ENCODE measurements around the gene SLC26A3.

Gene SLC26A3

GRCh38 chr7:107809179-107809578 lies 6.2 kb upstream of the SLC26A3 start:
- H3K9me3 ChIP-seq (ENCODE audit: low read length) = no peaks in the 10 kb centered on the region; the same call in 1 of the 2 replicates
- H2AFZ ChIP-seq (ENCODE audit: low read length) = no peak overlapping the region
- H3F3A ChIP-seq (ENCODE audit: insufficient read depth, low read length) = no peaks in the 10 kb centered on the region
- no peaks in the 10 kb centered on the region for H3K36me3 ChIP-seq (ENCODE audit: insufficient read depth, low read length)
- no peaks in the 10 kb centered on the region for H3K9me2 ChIP-seq (ENCODE audit: low read depth, low read length)
- no peak overlapping the region for H3K4me3 ChIP-seq (ENCODE audit: low read depth, low read length, poor library complexity, severe bottlenecking)
- no peaks in the 10 kb centered on the region for H4K20me1 ChIP-seq (ENCODE audit: insufficient read depth, low read length)
- H3K4me1 ChIP-seq (ENCODE audit: insufficient read depth, low read length, severe bottlenecking) = no peaks in the 10 kb centered on the region
- H3K9ac ChIP-seq (ENCODE audit: low read length) = no peak overlapping the region
- TF ChIP-seq EZH2 (IDR thresholded peaks at IDR 0.05; ENCODE audit: borderline replicate concordance, low read length) (no peak), CTCF (IDR thresholded peaks at IDR 0.05; ENCODE audit: low read length) (no peak)
- no peaks in the 10 kb centered on the region for H3K27me3 ChIP-seq (ENCODE audit: insufficient read depth, low read length)
- no peak overlapping the region for H3K4me2 ChIP-seq (ENCODE audit: low read length)
- H3K27ac ChIP-seq (ENCODE audit: low read depth, low read length, poor library complexity, severe bottlenecking) = no peak overlapping the region
- no peaks in the 10 kb centered on the region for H3K79me2 ChIP-seq (ENCODE audit: insufficient read depth, low read length)

GRCh38 chr7:107799647-107800264 lies 3.3 kb downstream of the SLC26A3 start:
- Histone ChIP-seq H3F3A (ENCODE audit: insufficient read depth, low read length) (no peaks in the 10 kb centered on the region), H4K20me1 (ENCODE audit: insufficient read depth, low read length) (no peaks in the 10 kb centered on the region), H3K36me3 (ENCODE audit: insufficient read depth, low read length) (no peaks in the 10 kb centered on the region), H3K9me2 (ENCODE audit: low read depth, low read length) (no peaks in the 10 kb centered on the region), H3K4me2 (ENCODE audit: low read length) (no peak overlapping the region), H3K9ac (ENCODE audit: low read length) (no peak overlapping the region), H3K27ac (ENCODE audit: low read depth, low read length, poor library complexity, severe bottlenecking) (no peak overlapping the region), H3K27me3 (ENCODE audit: insufficient read depth, low read length) (no peaks in the 10 kb centered on the region), H3K4me3 (ENCODE audit: low read depth, low read length, poor library complexity, severe bottlenecking) (no peak overlapping the region), H3K79me2 (ENCODE audit: insufficient read depth, low read length) (no peaks in the 10 kb centered on the region), H3K9me3 (ENCODE audit: low read length) (no peaks in the 10 kb centered on the region), H3K4me1 (ENCODE audit: insufficient read depth, low read length, severe bottlenecking) (no peaks in the 10 kb centered on the region), H2AFZ (ENCODE audit: low read length) (no peak overlapping the region)
- TF ChIP-seq CTCF (IDR thresholded peaks at IDR 0.05; ENCODE audit: low read length) = no peak

GRCh38 chr7:107792364-107792763 lies 10.7 kb downstream of the SLC26A3 start:
- no peaks in the 10 kb centered on the region for H3K36me3 ChIP-seq (ENCODE audit: insufficient read depth, low read length)
- no peaks in the 10 kb centered on the region for H3K9me3 ChIP-seq (ENCODE audit: low read length)
- H3K27ac ChIP-seq (ENCODE audit: low read depth, low read length, poor library complexity, severe bottlenecking) = no peak overlapping the region
- TF ChIP-seq EZH2 (IDR thresholded peaks at IDR 0.05; ENCODE audit: borderline replicate concordance, low read length) (no peak), CTCF (IDR thresholded peaks at IDR 0.05; ENCODE audit: low read length) (no peak)
- no peaks in the 10 kb centered on the region for H3K4me1 ChIP-seq (ENCODE audit: insufficient read depth, low read length, severe bottlenecking)
- H2AFZ ChIP-seq (ENCODE audit: low read length) = no peak overlapping the region
- H3F3A ChIP-seq (ENCODE audit: insufficient read depth, low read length) = no peaks in the 10 kb centered on the region
- H4K20me1 ChIP-seq (ENCODE audit: insufficient read depth, low read length) = no peaks in the 10 kb centered on the region
- H3K9me2 ChIP-seq (ENCODE audit: low read depth, low read length) = no peaks in the 10 kb centered on the region
- no peak overlapping the region for H3K4me3 ChIP-seq (ENCODE audit: low read depth, low read length, poor library complexity, severe bottlenecking)
- no peaks in the 10 kb centered on the region for H3K79me2 ChIP-seq (ENCODE audit: insufficient read depth, low read length)
- H3K27me3 ChIP-seq (ENCODE audit: insufficient read depth, low read length) = no peaks in the 10 kb centered on the region
- H3K9ac ChIP-seq (ENCODE audit: low read length) = no peak overlapping the region
- no peak overlapping the region for H3K4me2 ChIP-seq (ENCODE audit: low read length)

All from OCI-LY1 (cell line).